ENCODE results near the gene RAB3IL1.

RAB3IL1 gene

DNA sequence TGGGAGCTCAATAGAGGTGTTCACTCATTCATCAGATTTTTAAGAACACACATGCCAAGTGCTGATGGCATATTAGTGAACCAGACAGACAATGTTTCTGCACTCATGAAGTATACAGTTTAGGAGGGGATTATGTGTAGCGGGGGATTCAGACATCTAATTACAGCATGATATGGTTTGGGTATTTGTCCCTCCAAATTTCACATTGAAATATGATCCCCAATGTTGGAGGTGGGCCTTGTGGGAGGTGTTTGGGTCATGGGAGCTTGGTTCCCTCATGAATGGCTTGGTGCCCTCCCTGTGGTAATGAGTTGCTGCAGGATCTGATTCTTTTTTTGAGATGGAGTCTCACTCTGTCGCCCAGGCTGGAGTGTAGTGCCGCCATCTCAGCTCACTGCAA, 8.9 kb upstream of the RAB3IL1 start:
- H3K27me3 ChIP-seq (ENCODE audit: control insufficient read depth, insufficient read depth, low read length), result no peaks in the 10 kb centered on the region
- no peaks in the 10 kb centered on the region for H3K36me3 ChIP-seq (ENCODE audit: control insufficient read depth, low read depth, low read length)
- H3K9me3 ChIP-seq (ENCODE audit: control insufficient read depth, low read depth, low read length), result no peaks in the 10 kb centered on the region
- no peak overlapping the region for H3K27ac ChIP-seq (ENCODE audit: low read length)
- H3K9ac ChIP-seq (ENCODE audit: low read length), result no peak overlapping the region
- peaks cover 10% of the 10 kb centered on the region for H3K4me1 ChIP-seq (ENCODE audit: control insufficient read depth, low read depth, low read length)
- no peak overlapping the region for H3K4me3 ChIP-seq (ENCODE audit: low read length)

DNA sequence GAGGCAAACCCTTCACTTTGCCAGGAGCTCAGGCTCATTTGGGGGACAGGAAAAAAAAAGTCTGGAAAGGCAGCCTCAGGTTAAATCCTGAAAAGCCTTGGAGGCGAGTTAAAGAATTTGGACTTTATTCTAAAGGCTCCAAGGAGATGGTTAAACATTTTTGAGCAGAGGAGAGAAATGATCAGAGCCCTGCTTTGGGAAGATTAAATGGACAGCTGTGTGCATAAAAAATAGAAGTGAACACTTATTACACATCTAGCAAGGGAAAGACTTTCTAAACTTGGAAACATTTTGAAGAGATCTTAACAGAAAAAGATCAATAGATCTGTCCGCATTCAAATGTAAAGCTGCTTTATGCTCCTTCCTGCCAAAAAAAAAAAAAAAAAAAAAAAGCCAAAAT, 8.4 kb upstream of the RAB3IL1 start:
- Histone ChIP-seq H3K27me3 (ENCODE audit: control insufficient read depth, insufficient read depth, low read length) (no peaks in the 10 kb centered on the region), H3K9ac (ENCODE audit: low read length) (no peak overlapping the region), H3K4me1 (ENCODE audit: control insufficient read depth, low read depth, low read length) (peaks cover 10% of the 10 kb centered on the region), H3K27ac (ENCODE audit: low read length) (no peak overlapping the region), H3K9me3 (ENCODE audit: control insufficient read depth, low read depth, low read length) (no peaks in the 10 kb centered on the region), H3K4me3 (ENCODE audit: low read length) (no peak overlapping the region), H3K36me3 (ENCODE audit: control insufficient read depth, low read depth, low read length) (no peaks in the 10 kb centered on the region)

DNA sequence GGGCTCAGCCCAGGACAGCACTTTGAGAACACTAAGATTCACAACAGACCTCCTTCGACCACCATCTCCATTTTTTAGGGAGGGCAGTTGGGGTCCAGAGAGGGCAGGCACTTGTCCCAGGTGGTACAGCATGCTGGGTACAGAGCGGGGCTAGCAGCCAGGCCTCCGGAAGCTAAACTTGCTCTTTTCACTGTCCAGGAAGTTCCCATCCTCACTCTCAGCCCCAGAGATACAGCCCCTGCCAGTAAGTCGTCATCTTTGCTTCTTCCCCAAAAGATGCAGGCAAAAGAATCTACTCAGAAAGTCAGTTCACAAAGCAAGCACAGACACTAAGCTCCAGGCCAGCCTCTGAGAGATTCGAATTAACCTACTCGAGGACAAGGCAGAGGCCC, 6.7 kb upstream of the RAB3IL1 start:
- Histone ChIP-seq H3K4me3 (ENCODE audit: low read length) (no peak overlapping the region), H3K27ac (ENCODE audit: low read length) (no peak overlapping the region), H3K4me1 (ENCODE audit: control insufficient read depth, low read depth, low read length) (peaks cover 10% of the 10 kb centered on the region), H3K9ac (ENCODE audit: low read length) (no peak overlapping the region), H3K36me3 (ENCODE audit: control insufficient read depth, low read depth, low read length) (no peaks in the 10 kb centered on the region), H3K27me3 (ENCODE audit: control insufficient read depth, insufficient read depth, low read length) (no peaks in the 10 kb centered on the region), H3K9me3 (ENCODE audit: control insufficient read depth, low read depth, low read length) (no peaks in the 10 kb centered on the region)

DNA sequence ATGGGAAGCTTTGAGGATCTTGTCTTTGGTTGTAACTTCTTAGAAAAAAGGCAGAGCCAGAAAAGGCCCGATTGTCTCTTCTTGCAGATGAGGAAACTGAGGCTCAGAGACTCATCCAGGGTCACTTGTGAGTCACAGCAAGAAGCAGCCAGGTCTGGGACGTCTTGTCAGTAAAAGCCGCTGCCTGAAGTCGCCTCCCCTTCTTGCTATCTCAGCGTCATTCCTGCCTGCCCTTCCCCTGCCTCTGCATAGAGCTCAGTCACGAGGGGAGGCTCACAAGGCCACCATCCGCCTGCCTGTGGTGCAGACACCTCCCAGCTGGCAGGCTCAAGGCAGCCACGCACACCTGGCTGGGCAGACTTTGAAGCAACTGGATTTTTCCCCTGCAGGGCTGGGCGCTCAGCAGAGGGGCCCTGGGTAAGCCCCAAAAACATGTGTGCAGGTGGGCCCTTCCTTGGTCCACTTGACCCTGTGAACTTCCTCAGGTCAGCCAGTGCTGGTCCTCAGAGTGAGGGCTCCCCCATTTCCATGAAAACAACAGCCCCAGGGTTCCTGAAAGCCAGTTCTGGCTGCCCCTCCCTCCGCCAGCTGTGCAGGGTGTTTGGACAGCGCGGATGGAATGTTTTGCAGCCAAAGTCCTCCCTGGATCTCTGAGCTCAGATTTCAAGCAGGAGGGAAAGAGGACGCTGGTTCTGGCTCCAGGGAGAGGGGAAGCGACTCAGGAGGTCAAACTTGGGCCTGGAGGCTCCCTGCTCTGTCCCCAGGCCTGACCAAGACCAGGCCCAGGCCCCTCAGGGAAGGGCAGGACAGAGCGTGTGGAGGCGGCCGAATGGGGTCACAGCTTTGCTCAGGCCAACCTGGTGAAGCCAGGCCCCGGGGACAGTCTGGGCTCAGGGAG, 6.0 kb upstream of the RAB3IL1 start:
- H3K27ac ChIP-seq (ENCODE audit: low read length), result no peak overlapping the region
- peaks cover 10% of the 10 kb centered on the region for H3K4me1 ChIP-seq (ENCODE audit: control insufficient read depth, low read depth, low read length)
- H3K9me3 ChIP-seq (ENCODE audit: control insufficient read depth, low read depth, low read length), result no peaks in the 10 kb centered on the region
- peaks cover 3% of the 10 kb centered on the region for H3K27me3 ChIP-seq (ENCODE audit: control insufficient read depth, insufficient read depth, low read length)
- no peak overlapping the region for H3K9ac ChIP-seq (ENCODE audit: low read length)
- H3K36me3 ChIP-seq (ENCODE audit: control insufficient read depth, low read depth, low read length), result no peaks in the 10 kb centered on the region
- H3K4me3 ChIP-seq (ENCODE audit: low read length), result no peak overlapping the region

DNA sequence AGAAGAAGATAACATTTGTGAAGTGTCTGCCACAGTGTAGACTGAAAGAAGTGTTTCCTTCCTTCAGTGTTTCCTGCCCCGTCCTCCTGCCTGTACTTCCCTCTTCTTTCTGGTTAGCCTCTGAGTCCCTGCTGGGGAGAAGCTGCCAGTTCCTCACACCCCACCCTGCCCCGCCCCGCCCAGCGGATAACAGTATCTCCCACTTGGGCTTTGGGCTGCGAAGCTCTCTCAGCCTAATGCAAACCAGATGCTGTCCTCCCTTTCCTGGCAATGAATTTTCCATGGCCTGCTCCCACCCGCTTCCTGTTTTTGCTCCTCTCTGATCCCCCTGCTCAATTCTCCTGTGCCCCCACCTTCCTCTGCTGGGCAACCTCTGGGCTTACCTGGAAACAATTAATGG, 5.2 kb upstream of the RAB3IL1 start:
- Histone ChIP-seq H3K27me3 (ENCODE audit: control insufficient read depth, insufficient read depth, low read length) (peaks cover 12% of the 10 kb centered on the region), H3K9ac (ENCODE audit: low read length) (no peak overlapping the region), H3K36me3 (ENCODE audit: control insufficient read depth, low read depth, low read length) (no peaks in the 10 kb centered on the region), H3K27ac (ENCODE audit: low read length) (no peak overlapping the region), H3K4me1 (ENCODE audit: control insufficient read depth, low read depth, low read length) (peaks cover 10% of the 10 kb centered on the region), H3K4me3 (ENCODE audit: low read length) (no peak overlapping the region), H3K9me3 (ENCODE audit: control insufficient read depth, low read depth, low read length) (no peaks in the 10 kb centered on the region)

DNA sequence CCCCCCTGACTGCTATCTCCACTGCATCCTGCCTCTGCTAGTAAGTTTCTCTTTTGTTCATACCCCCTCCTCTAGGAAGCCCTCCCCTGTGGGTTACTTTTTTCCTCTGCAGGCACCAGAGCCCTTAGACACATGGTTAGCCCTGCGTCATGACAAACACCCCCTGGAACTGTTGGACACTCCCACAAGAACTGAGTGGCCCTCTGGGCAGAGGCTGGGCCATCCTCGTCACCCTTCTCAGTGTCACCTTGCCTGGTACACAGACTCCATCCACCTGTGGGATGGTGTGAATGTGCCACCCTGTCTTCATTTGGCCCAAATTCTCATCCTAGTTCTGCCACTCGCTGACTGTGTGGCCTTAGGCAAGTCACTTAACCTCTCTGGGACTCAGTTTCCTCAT, 4.1 kb upstream of the RAB3IL1 start:
- Histone ChIP-seq H3K27ac (ENCODE audit: low read length) (no peak overlapping the region), H3K27me3 (ENCODE audit: control insufficient read depth, insufficient read depth, low read length) (peaks cover 20% of the 10 kb centered on the region), H3K9ac (ENCODE audit: low read length) (no peak overlapping the region), H3K36me3 (ENCODE audit: control insufficient read depth, low read depth, low read length) (no peaks in the 10 kb centered on the region), H3K4me1 (ENCODE audit: control insufficient read depth, low read depth, low read length) (peaks cover 10% of the 10 kb centered on the region), H3K4me3 (ENCODE audit: low read length) (no peak overlapping the region), H3K9me3 (ENCODE audit: control insufficient read depth, low read depth, low read length) (no peaks in the 10 kb centered on the region)

DNA sequence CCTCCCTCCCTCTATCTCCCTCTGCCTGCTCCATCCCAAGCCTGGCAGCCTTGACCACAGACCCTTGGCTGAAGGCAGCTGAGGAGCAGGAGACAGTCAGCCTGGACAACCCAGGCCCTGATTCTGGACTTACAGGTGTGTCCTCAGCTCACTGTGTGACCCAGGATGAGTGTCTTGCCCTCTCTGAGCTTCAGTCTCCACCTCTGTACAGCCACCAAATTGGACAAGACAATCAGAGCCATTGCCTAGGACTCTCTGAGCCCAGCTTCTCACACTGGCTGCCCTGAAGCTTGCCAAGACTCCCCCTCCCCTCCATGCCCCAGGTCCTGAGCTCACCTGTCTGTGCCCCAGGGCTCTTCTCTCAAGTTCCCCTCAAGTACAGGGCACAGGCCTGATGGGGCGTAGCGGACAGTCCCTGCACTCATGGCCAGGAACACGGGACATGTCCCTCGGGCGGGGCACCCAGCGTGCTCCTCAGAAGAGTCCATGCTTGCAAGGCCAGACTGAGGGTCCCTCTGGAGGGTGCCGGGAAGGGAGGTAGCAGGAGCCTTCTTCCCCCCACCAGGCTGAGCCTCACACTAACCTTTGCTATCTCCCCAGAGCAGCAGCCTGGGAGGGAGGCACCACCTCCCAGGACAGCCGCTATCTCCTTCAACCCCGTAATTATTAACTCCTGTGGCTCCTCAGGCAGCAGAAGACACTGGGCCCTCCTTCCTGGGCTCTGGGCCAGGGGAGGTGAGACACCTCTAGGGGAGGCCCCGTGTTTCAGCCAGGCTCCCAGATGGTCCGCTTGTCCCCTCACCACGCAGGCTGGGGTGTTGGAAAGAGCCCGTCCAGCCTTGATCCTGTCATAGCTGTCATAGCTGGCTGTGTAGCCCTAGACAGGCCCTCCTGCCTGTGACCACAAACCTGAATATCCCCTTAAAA, 2.6 kb upstream of the RAB3IL1 start:
- no peaks in the 10 kb centered on the region for H3K36me3 ChIP-seq (ENCODE audit: control insufficient read depth, low read depth, low read length)
- H3K27ac ChIP-seq (ENCODE audit: low read length), result no peak overlapping the region
- H3K9me3 ChIP-seq (ENCODE audit: control insufficient read depth, low read depth, low read length), result no peaks in the 10 kb centered on the region
- H3K4me3 ChIP-seq (ENCODE audit: low read length), result no peak overlapping the region
- H3K27me3 ChIP-seq (ENCODE audit: control insufficient read depth, insufficient read depth, low read length), result peaks cover 26% of the 10 kb centered on the region
- no peak overlapping the region for H3K9ac ChIP-seq (ENCODE audit: low read length)
- H3K4me1 ChIP-seq (ENCODE audit: control insufficient read depth, low read depth, low read length), result peaks cover 10% of the 10 kb centered on the region

DNA sequence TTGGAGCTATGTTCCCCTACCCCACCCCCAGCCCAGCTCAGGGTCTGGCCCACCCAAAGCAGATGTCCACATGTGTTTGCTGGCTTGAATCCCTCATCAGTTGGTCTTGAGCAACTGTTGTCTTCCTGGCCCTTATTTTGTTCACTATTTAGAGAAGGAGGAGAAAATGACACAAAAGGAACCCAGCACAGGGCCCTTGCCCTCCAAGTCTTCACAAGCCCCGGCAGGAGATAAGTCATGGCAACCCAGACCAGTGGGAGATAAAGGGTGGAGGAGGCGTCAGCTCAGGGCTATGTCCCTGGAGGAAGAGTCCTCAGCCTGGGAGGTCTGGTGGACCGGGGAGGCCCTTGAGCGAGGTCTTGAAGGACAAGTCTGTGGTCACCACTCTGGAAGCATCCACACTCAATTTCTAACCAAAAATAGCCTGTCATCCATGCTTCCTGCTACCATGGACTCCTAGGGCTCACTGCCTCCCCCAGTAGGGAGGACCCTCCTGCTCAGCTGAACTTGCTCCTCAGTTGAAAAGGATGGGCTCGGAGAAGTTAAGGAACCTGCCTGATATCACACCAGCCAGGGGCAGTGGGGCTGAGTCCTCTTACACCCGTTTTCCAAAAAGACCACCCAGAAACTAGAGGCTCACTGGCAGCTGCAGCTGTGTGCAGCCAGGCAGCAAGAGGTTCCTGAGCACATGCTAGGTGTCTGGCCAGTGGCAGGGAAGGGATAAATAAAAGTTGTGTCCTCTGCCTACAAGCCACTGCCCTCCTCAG, 1.8 kb upstream of the RAB3IL1 start:
- Histone ChIP-seq H3K27ac (ENCODE audit: low read length) (no peak overlapping the region), H3K36me3 (ENCODE audit: control insufficient read depth, low read depth, low read length) (no peaks in the 10 kb centered on the region), H3K9ac (ENCODE audit: low read length) (no peak overlapping the region), H3K9me3 (ENCODE audit: control insufficient read depth, low read depth, low read length) (no peaks in the 10 kb centered on the region), H3K4me1 (ENCODE audit: control insufficient read depth, low read depth, low read length) (peaks cover 9% of the 10 kb centered on the region), H3K4me3 (ENCODE audit: low read length) (no peak overlapping the region), H3K27me3 (ENCODE audit: control insufficient read depth, insufficient read depth, low read length) (peaks cover 26% of the 10 kb centered on the region)

DNA sequence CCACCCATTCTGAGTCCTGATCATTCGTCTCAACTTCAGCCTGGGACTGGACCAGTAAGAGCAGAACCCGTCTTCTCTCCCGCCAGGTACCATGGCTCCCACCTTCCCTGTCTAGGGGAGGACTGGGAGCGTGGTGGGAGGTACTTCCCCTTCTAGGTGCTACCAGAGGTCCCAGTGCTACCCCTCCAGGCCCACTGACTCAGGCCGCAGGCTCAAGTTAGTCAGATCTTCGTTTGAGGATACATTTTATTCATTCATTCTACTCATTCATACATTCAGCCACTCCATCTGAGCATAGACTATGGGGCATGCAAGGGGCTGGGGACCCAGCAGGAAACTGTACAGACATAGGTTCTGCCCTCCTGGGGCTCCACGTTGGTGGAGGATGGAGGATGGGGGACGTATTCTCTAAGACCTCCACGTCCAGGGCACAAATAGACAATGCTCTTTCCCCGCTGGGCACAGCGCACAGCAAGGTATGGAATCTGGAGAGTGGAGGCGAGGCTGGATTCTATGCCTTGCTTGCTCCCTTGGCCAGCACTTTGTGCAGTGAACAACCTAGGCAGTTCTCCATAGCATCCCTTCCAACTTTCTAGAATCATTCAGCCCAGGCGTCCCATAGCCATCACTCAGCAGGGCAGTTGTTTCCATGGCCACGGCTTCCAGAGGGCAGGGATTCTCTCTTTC, 1.0 kb upstream of the RAB3IL1 start:
- H3K36me3 ChIP-seq (ENCODE audit: control insufficient read depth, low read depth, low read length), result no peaks in the 10 kb centered on the region
- peaks cover 26% of the 10 kb centered on the region for H3K27me3 ChIP-seq (ENCODE audit: control insufficient read depth, insufficient read depth, low read length)
- H3K9me3 ChIP-seq (ENCODE audit: control insufficient read depth, low read depth, low read length), result no peaks in the 10 kb centered on the region
- H3K9ac ChIP-seq (ENCODE audit: low read length), result no peak overlapping the region
- peaks cover 1% of the 10 kb centered on the region for H3K4me1 ChIP-seq (ENCODE audit: control insufficient read depth, low read depth, low read length)
- H3K4me3 ChIP-seq (ENCODE audit: low read length), result peak overlapping the region; percentile 49
- H3K27ac ChIP-seq (ENCODE audit: low read length), result no peak overlapping the region

DNA sequence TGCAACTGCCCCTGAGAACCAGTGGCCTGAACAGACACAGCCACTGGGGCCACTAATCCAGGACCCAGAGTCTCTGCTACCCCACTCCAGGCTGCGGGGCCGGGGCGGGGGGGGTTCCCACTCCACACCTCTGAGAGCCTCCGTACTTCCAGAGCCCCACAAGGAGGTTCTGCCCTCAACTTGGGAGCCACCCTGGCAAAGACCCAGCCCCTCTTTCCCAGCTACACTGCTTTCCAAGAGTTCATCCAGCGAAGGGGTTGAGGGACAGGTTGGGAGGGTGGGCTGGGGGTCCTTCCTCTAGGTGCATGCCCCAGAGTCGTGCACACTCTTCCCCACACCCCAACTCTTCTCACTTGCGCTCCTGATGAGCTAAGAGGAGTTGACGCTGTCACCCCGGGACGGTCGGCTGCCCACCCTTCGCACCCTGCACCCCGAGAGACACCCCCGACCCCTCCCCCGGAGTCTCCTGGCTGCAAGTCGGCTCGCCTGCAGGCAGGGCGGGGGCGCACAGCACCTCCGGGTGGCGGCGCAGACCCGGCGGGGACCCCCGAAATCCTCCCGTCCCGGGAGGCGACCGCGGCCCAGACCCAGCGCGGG, 531 bp downstream of the RAB3IL1 start:
- peaks cover 26% of the 10 kb centered on the region for H3K27me3 ChIP-seq (ENCODE audit: control insufficient read depth, insufficient read depth, low read length)

More for the DNA sequence above, 531 bp downstream of the RAB3IL1 start:
- Histone ChIP-seq H3K4me1 (ENCODE audit: control insufficient read depth, low read depth, low read length) (no peaks in the 10 kb centered on the region), H3K9me3 (ENCODE audit: control insufficient read depth, low read depth, low read length) (no peaks in the 10 kb centered on the region), H3K36me3 (ENCODE audit: control insufficient read depth, low read depth, low read length) (no peaks in the 10 kb centered on the region), H3K4me3 (ENCODE audit: low read length) (peak overlapping the region; percentile 49), H3K27ac (ENCODE audit: low read length) (no peak overlapping the region), H3K9ac (ENCODE audit: low read length) (no peak overlapping the region)

Data from iPS-18a (cell line).